Lung microvascular endothelial cell (primary cell): ENCODE measurements around the gene AATF. TPM values are rescaled to one million over a fixed set of nuclear protein-coding genes. Genes with fewer than 3 reads are reported as not detected.

Experiments used
- DNase-seq, 2 donors: peaks; one replicate each; pipeline versions ENCODE4 v3.0.0 to v3.0.0-alpha.2; 2010; ENCODE audit warnings: low read depth in 2 of 2
- total RNA-seq: library from RNA; depleted of rRNA; stranded (reverse); fragments of >200 nt; gene quantifications from 2 replicates; pipeline ENCODE4 v1.2.1, GENCODE V29; 2014

Gene AATF
- total RNA-seq, 1 donor from 2014 or later, result 17.1 TPM

- no peak for DNase-seq
These were observed 7.3 kb upstream of the AATF start for GRCh38 chr17:36941265-36942010.

- DNase-seq, result no peak
These were observed 6.6 kb upstream of the AATF start for GRCh38 chr17:36942019-36942599.

- no peak for DNase-seq
These were observed 6.1 kb upstream of the AATF start for GRCh38 chr17:36942631-36943125.

- no peak for DNase-seq
These were observed 5.2 kb upstream of the AATF start for GRCh38 chr17:36943250-36944191.

GRCh38 chr17:36944553-36944952 lies 4.2 kb upstream of the AATF start:
- DNase-seq, result no peak

GRCh38 chr17:36945140-36945539 lies 3.6 kb upstream of the AATF start:
- no peak for DNase-seq

- no peak for DNase-seq
These were observed 2.6 kb upstream of the AATF start for GRCh38 chr17:36945959-36946725.

GRCh38 chr17:36946726-36947091 lies 2.0 kb upstream of the AATF start:
- no peak for DNase-seq

GRCh38 chr17:36947922-36948716 lies 635 bp upstream of the AATF start:
- no peak for DNase-seq

- no peak for DNase-seq
These were observed 740 bp downstream of the AATF start for GRCh38 chr17:36949461-36949927.

- DNase-seq, result no peak
These were observed 1.3 kb downstream of the AATF start for GRCh38 chr17:36950027-36950426.

- no peak for DNase-seq
These were observed 2.5 kb downstream of the AATF start for GRCh38 chr17:36951084-36951789.

GRCh38 chr17:36971508-36971907 lies 22.8 kb downstream of the AATF start:
- no peak for DNase-seq

GRCh38 chr17:36972186-36972700 lies 23.5 kb downstream of the AATF start:
- DNase-seq, result no peak

GRCh38 chr17:36972905-36973304 lies 24.2 kb downstream of the AATF start:
- no peak for DNase-seq

GRCh38 chr17:36975922-36976515 lies 27.3 kb downstream of the AATF start:
- DNase-seq, result no peak

- DNase-seq, result no peak
These were observed 28.3 kb downstream of the AATF start for GRCh38 chr17:36977066-36977465.

GRCh38 chr17:36977568-36977967 lies 28.8 kb downstream of the AATF start:
- DNase-seq, result no peak
